ENCODE data around the gene DGCR8. TPM values are rescaled to one million over a fixed set of nuclear protein-coding genes. Genes with fewer than 3 reads are reported as not detected.

Gene DGCR8
- polyA plus RNA-seq, 3 donors, result 48.3 to 60.3 (median 59.2) TPM

DNA sequence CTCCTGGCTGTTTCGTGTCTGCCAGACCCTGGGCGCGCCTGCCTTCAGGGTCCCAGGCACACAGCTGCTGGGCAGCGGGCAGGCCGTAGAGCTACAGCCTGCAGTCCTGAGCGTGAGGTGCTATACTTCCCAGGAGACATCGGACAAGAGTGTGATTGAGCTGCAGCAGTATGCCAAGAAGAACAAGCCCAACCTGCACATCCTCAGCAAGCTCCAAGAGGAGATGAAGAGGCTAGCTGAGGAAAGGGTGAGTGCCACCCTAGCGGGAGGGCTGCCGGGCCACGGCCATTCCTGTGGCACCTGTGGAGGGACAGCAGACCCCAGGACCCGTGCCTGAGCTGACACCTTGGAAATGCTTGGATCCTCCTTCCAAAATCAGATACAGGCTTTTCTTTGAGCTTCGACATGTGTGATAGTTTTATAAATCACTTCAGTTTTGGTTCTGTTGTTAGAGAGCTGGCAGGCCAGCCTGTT lies 28.8 kb downstream of the DGCR8 start:
- no peak for DNase-seq

DNA sequence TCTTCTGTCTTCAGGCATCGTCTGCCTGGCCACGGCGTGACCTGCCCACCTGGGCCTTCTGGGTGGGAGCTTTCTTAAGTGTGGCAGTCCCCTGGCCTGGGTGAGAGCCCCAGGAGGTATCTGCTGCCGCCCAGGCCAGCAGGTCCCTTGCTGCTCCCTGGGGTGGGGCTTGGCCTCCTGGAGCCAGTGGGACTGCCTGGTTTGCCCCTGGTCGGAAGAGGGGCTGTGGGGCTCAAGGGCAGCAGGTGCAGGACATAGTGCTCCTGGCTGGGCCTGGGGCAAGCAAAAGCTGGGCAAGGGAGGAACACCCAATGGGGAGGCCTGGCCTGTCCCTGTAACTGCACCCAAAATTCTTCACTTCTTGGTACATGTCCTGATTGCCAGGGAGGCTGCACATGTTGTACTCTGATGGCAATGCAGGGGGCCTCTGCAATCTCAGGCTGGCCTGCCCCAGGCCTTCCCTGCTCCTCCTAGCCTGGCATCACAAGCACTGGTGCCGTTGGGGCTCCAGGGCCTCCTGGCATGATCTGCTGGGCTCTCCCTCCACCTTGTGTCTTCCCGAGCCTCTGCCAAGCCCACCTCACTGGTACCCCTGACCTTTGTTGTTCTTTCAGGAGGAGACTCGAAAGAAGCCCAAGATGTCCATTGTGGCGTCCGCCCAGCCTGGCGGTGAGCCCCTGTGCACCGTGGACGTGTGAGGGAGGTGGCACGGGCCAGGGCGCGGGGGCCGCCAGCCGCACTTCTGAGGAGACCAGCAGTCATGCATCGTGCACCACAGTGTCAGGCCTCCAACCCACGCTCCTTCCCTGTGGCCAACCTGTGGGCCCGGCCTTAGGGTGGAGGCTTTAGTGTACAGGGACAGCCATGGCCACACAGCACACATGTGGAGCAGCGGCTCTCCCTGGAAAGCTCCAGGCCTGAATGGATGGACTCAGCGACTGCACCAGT lies 29.6 kb downstream of the DGCR8 start:
- DNase-seq, result no peak

DNA sequence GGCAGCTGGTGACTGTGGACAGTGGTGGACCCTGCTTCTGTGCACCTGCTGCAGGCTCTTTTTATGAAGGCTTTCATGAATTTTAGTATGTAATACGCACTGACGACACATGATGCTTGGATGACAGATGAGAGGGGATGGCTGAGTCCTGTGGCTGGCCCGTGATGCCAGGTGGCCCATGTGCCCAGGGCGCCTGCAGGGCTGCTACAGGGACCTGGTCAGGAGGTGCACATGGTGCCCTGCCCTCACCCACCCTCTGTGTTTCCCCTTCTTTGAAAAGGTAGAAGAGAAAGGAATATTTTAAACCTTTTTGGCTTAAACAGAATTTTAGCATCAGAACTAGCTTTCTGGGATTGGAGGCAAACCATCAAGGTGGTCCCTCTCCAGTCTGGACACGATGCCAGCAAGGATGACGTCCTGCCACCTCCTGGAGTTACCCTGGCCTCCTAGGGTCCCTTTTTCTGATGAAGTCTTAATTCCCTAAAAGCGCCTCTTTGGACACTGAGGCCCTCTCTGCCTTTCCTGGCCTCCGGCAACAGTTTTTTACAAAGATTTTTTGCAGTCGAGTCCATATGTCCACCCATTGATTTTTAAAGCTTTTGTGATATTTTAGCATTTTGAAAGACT lies 30.4 kb downstream of the DGCR8 start:
- no peak for DNase-seq

DNA sequence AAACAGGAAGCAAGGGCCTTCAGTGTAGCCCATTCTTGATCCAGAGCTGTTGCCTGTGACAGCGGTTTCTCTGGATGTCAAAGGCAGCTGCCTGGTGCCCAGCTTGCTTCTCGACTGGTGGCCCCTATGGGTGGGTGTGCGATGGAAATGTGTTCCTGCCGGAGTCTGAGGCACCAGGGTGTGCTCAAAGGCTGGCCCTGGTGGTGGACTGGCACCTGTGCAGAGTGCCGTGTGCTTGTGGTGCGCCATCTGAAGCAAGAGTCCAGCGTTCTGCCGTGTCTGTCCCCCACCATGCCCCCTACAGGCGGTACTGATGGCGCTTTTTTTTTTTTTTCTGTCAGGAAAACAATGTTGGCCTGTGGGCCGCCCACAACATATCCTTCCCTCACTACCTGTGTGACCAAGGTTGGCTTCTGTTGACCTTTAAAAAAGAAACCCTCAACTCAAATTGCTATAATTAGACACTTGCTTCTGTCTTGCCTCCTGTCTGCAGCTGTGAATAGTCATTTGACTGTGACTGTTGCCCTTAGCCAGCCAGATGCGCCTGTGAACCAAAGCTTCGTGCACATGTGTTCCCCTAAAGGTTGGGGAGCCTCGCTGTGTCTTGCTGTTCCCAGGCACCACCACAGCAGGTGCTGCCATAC lies 31.1 kb downstream of the DGCR8 start:
- DNase-seq, result no peak

DNA sequence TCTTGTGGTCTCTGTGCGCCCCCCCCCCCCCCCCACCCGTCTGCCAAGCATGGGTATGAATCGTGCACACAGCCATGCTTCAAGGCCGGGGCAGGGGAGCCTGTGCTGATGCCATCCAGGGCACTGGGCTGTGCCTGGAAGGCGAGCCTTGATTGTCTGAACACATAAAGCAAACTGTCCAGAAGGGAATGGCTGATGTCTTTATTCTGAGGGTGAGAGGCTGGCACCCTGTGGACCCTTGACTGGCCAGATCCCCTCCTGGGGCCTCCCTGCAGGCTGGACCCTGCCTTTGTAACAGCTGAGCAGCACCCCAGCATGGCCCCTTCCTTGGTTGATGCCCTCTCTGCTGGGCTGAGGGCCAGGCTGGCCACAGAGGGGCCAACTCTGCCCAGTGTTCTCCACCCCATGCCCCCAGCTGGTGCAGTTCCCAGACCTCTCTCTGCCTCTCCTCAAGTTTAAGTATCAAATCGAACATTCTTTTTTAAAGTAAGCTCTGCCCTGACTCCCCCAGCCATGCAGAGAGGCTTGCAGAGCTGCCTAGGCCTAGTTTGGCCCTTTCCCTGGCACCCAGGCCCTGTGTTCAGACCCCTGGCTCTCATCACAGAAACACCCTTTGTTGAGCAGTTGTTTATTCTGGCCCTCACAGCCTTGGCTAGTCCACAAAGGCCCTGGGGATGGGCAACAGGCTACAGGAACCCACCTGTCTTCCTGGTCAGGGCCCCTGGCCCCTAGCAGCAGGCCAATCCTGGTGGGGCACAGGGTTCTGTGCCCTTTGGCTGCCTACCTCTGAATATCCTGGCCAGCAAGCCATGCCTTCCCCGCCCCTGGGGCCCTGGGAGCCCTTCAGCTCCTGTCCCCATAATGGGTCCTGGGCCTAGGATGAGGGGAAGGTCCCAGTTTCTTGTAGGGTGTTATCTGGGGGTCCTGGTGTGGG lies 31.9 kb downstream of the DGCR8 start:
- DNase-seq, result no peak

DNA sequence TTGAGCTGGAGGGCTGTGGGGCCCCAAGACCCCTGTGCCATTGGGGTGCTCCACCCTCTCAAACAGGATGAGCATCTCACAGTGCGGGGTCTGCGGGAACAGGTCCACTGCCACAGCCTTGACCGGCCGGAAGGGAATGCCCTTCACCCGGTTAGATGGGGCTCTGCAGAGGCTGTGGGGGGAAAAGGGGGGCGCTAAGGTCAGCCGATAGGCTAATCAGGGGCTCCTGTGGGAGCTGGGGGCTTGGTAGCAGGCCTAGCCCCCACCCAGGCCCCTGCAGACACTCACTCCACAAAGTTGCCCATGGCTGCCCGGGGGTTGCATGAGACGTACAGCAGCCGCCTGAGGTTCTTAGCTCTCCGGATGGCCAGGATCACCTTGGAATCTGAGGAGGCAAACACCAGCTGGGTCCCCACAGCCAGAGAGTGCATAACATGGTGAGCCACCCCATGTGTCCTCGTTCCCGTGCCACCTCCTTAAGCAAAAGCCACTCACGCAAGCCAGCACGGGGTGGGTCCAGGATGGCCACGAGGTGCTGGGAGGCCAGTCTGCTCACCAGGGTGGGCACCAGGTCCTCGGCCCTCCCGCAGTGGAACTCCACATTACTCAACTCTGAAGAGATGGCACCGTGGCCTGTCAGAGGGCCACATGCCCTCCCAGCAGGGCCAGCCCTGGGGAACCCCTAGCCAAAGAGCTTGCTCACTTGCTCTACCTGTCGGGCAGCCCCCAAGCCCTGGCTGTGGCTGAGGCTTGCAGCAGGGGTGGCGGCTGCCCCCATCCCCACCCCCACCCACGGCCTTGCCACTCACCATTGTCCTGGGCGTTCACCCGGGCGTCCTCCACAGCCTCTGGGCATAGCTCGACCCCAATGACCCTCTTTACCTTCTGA lies 32.8 kb downstream of the DGCR8 start:
- no peak for DNase-seq

DNA sequence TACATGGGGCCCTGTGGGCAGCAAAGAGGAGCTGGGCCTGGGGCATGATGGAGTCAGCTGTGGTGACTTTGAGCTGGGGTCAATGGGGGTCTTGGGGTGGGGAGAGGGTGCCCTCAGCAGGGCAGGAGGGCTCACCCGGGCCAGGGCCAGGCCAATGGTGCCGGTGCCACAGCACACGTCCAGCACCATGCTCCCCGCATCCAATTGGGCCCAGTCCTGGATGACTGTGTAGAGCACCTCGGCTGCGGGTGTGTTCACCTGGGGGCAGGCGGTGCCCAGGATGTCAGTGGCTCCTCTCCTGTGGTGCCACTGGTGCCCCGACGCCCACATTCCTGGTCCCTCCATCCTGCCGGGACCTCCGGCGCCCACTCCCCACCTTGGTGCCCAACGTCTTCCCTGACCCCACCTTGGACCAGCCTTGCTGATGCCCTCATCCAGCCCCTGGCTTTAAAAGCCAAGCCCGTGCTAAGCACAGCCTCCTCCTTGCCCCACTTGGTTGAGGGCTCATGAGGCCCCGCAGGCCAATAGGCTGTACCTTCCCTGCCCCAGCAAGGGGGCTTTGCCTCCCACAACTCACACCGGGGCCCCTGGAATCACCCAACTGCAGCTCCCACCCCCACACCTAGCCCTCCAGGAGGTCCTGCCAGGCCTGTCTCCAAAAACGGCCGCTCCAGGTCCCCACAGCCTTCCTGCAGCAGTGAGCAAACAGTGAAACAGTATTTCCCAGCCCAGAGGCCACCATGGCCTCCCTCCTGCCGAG lies 33.7 kb downstream of the DGCR8 start:
- DNase-seq, result no peak

DNA sequence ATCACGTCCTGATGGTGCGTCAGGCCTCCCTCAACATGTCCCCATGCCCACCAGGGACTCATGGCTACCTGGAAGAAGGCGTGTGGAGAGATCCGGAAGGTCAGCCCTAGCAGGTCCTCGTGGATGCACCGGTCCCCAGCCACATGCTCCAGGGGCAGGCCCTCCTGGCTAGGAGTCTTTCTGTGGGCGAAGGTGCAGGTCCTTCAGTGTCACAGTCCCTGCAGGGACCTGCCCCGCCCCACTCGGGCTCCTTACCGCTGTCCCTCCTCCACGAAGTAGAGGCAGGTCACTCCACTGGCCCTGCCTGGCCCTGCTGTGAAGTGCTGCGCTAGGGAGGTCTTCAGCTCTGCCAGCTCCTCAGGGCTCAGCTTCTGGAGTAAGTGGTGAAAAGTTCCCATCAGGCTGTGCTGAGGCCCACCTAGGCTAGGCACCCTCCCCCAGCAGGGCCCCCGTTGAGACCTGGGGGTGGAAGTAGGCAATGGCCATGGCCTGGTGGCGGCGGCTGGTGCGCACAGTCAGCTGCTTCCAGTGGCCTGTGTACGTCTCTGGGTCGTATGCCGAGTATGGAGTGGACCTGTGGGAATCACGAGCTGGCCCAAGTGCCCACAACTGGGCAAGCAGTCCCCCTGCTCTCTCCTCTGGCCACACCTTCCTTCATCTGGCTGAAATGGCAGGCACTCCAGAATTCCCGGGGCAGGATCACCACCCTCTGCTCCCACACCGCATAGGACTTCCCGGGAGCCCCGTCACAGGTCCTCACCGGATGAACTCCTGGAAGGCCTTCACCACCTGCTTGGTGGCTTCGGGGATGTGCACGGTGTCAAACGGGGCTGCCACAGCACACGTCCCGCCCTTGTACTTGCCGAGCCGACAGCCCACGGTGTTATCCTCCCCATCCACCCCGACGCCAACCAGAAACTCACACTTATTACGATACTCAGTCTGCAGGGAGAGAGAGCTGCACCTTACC lies 34.8 kb downstream of the DGCR8 start:
- DNase-seq, result no peak

DNA sequence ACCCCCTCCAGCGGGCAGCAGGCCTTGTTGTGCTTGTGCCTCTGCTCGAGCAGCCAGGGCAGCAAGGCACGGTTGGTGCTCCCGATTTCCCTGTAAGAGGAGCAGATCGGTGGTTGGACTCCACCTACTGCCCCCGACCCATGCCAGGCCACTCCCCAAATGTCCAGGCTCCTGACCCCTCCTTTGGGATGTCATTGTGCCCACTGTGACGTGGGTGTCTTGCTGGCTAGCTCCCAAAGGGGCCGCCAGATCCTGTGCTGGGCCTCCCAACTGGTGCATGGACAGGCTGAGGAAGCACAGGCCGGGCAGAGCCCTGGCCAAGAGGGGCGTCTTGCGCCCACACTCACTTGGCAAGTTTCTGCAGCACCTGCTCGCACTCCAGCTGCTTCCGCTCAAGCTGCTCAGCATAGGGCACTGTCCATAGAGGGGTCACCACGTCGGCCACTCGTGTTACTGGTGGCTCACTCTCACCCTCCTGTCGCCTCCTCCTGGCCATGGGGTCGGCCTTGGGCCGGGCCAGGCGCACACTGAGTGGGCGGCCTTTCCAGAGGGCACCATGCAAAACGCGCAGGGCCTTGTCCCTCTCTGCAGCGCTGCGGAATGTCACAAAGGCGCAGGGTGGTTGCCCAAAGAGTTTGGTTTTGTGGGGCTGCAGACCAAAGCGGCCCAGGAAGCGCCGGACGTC lies 35.8 kb downstream of the DGCR8 start, which contains the start of gene RANBP1:
RANBP1 (plus strand) TSS at position 414 of the 685 bp plus-strand sequence; CDS start at position 495, 81 bp downstream.
- DNase-seq, result no peak

DNA sequence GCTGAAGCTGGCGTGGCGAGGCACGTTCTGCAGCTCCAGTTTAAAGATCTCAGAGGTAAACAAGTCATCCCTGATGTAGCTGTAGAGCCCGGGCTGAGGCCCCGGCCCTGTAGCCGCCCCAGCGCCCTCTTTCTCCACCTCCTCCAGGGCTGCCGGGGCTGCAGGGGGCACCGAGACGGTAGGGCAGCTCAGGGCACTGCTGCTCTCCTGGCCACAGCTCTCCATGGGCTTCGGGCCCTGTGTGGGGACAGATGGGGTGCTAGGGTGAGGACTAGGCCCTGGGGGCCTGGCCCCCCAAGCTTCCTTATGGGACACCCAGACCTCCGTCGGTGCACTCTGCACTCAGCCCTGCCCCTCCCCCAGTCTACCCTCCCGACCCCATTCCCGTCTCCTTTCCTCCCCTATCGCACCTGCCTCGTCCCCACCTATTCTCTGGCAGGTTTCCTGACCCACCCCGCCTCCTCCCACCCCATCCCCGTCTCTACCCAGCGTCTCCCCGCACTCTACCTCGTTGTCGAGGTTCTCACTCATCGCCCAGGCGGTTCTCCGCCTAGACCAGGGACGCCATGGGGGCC lies 36.4 kb downstream of the DGCR8 start:
- DNase-seq, result no peak

DNA sequence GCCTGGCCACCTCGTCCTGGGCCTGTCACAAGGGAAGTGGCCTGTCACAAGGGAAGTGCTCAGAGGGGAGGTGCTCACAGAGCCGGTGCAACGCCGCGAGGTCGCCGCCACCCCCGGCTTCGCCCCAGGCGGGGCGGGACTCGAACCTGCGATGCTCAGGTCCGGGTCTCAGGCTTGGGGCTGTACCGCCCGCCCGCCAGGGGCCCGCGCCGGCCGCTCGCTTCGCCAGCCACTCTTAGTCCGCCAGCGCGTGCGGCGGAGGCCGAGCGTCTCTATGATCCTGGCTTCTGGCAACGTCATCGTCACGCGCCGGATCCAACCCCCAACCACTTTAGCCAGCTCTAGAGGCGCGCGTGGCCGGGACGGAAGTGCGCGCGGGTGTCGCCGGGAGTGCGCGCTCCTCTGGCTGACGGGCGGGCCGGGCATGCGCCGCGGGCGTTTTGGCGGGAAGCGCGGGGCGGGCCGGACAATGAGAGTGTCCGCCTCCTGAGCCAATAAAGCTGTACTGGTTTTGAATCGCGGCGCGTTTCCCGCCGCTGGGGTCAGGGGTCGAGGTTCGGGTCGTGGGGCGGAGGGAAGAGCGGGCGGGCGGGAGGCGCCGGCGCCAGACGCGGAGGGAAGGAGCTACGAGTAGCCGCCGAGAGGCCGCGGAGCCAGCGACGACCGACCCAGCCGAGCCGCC lies 37.1 kb downstream of the DGCR8 start, which contains the start of gene TRMT2A:
TRMT2A (minus strand) TSS at position 276 of the 682 bp plus-strand sequence. CDS start 320 bp downstream, outside the sequence.
- peak; percentile 98 for DNase-seq

DNA sequence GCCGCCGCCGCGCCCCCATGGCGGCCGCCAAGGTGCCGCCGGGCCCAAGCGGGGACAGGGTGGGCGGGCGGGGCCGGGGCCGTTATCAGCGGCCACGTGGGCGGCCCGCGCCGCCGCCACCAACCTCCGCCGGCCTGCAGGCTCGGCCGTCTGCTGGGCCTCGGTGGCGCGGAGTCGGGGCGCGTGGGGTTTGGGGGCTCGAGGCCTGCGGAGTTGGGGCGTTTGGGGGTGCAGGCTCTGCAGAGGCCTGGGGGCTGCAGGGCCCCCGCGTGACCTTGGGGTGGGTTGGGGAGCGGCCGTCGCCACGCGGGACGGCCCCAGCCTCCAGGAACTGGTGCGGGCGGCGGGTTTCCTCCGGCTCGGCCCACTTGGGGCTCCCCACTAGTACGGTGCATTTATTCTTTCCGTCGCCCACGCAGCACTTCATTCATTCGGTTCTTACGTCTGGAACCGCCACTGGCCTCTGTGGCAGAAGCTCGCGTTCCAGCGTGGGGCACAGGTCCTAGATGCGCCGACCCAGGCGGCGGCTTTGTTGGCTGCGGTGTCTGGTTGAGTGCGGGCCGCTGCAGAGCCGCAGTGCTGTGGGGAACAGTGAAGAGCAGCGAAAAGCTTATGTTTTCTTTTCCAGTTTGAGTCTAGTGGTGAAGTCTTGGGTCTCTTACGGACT lies 37.7 kb downstream of the DGCR8 start:
- DNase-seq, result no peak

DNA sequence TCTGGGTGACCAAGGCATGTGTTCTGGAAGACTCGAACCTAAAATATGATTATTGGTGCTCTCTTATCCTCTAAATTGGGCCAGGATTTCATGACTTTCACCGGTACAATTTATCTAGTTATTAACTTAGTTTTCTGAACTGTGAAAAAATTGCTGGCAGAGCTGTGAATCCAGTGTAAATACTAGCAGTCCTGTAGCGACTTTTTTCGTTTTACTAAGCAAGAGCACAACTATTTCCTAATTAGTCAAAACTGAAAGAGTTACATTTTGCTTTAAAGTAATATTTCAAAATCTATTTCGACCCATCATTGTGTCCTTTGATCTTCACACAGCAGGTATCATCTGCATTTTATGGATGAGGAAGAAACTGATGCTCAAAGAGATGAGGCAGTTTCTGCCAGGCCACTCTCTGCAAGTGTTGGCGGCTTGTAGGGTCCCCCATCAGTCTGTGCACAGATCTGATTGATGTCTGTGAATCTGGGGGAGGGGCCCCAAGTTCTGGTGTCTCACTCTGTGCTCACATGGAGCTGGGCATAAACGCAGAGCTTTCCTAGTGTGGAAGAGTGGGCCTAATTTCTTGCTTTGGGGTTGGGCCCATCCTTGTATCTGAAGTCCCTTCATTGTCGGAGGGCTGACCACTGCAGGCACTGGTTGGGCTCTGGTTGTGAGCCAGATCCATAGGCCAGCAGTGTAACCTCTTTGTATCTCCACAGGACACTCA lies 38.4 kb downstream of the DGCR8 start:
- no peak for DNase-seq

DNA sequence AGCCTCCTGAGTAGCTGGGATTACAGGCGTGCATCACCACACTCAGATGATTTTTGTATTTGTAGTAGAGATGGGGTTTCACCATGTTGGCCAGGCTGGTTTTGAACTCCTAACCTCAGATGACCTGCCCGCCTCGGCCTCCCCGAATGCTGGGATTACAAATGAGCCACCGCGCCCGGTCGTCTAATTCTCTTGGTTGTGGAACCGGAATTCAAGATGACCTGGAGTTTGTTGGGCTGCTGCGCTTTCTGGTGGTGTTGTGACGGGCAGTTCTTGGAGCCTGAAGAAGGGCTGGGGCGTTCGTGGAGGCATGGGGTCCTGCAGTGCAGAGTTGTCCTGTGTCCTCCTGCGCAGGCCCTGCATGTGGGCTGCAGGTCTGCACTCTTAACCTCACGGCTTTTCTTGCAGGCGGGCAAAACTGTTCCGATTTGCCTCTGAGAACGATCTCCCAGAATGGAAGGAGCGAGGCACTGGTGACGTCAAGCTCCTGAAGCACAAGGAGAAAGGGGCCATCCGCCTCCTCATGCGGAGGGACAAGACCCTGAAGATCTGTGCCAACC lies 41.9 kb downstream of the DGCR8 start:
- DNase-seq, result no peak

Measured in renal pelvis (tissue), 4 donors.